Esophagus squamous epithelium (tissue), 4 donors: ENCODE results near the gene RABGEF1.

Source experiments
- CTCF ChIP-seq, 6 experiments: fragments of 450-650 bp in 4 of 6; fragments of 200-600 bp in 2 of 6; sonication (generic) in 2 of 6; IDR thresholded peaks; one replicate each; pipeline ENCODE4 v1.5.1; 2016 to 2019; ENCODE audit warnings: antibody characterized with exemption in 6 of 6, mild to moderate bottlenecking in 4 of 6, moderate library complexity in 4 of 6
- POLR2A ChIP-seq, 4 donors: fragments of 450-650 bp; IDR thresholded peaks; one replicate each; pipeline ENCODE4 v1.6.1; 2017; ENCODE audit warnings: antibody characterized with exemption in 4 of 4, mild to moderate bottlenecking in 4 of 4, moderate library complexity in 3 of 4

GRCh38 chr7:66725843-66726242, 14.7 kb upstream of the RABGEF1 start:
- no peak for TF ChIP-seq CTCF (IDR thresholded peaks at IDR 0.05)
- no peak for TF ChIP-seq POLR2A (IDR thresholded peaks at IDR 0.05)
